Epithelial cell of proximal tubule (primary cell): Measurements from ENCODE around the gene PYM1. TPM values are rescaled to one million over a fixed set of nuclear protein-coding genes. Genes with fewer than 3 reads are reported as not detected.

Experiments used
- DNase-seq: peaks from one replicate; pipeline ENCODE4 v3.0.0-alpha.2; 2011; ENCODE audit warnings: low read depth
- H3K4me3 ChIP-seq: 2 replicates; pipeline ENCODE4 v1.5.1; 2011; ENCODE audit warnings: low read depth, mild to moderate bottlenecking, low read length
- total RNA-seq: library from RNA; depleted of rRNA; stranded (reverse); fragments of >200 nt; gene quantifications from 2 replicates; pipeline ENCODE4 v1.2.3, GENCODE V29; 2015
- TF ChIP-seq, protein P1 (sequence below): conservative IDR thresholded peaks from 2 replicates; pipeline ENCODE4 v1.5.1; 2012; ENCODE audit warnings: low read depth, mild to moderate bottlenecking, low read length

PYM1 gene
- total RNA-seq, 1 donor from 2014 or later = 56.0 TPM

DNA sequence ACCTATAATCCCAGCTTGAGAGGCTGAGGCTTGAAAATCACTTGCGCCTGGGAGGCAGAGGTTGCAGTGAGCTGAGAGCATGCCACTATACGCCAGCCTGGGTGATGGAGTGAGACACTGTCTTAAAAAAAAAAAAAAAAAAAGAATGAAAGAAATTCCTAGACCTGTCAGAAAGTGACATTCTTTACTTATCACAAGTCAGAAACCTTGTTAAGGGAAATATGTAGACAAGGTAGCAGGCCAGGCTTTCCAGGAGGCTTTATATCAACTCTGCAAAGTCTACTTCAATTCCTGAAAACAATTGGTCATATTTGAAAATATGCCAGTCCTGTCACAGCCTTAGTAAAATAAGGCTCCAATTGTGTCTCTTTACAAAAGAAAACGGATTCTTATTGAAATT, 65.8 kb downstream of the PYM1 start:
- H3K4me3 ChIP-seq = no peak overlapping the region
- no peak for DNase-seq
- TF ChIP-seq, protein P1, sequence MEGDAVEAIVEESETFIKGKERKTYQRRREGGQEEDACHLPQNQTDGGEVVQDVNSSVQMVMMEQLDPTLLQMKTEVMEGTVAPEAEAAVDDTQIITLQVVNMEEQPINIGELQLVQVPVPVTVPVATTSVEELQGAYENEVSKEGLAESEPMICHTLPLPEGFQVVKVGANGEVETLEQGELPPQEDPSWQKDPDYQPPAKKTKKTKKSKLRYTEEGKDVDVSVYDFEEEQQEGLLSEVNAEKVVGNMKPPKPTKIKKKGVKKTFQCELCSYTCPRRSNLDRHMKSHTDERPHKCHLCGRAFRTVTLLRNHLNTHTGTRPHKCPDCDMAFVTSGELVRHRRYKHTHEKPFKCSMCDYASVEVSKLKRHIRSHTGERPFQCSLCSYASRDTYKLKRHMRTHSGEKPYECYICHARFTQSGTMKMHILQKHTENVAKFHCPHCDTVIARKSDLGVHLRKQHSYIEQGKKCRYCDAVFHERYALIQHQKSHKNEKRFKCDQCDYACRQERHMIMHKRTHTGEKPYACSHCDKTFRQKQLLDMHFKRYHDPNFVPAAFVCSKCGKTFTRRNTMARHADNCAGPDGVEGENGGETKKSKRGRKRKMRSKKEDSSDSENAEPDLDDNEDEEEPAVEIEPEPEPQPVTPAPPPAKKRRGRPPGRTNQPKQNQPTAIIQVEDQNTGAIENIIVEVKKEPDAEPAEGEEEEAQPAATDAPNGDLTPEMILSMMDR = no peak

DNA sequence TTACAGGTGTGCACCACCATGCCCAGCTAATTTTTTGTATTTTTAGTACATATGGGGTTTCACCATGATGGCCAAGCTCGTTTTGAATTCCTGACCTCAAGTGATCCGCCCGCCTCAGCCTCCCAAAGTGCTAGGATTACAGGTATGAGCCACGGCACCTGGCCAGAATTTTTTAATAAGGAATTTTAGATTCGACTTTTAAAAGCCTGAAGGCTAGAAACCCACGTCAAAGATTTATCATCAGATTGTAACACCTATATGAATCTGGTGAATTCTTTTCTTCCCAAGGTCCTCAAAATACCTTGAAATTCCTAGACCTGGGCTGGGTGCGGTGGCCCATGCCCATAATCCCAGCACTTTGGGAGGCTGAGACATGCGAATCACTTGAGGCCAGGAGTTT, 66.3 kb downstream of the PYM1 start:
- H3K4me3 ChIP-seq = no peak overlapping the region
- no peak for DNase-seq
- TF ChIP-seq, protein P1 = no peak

DNA sequence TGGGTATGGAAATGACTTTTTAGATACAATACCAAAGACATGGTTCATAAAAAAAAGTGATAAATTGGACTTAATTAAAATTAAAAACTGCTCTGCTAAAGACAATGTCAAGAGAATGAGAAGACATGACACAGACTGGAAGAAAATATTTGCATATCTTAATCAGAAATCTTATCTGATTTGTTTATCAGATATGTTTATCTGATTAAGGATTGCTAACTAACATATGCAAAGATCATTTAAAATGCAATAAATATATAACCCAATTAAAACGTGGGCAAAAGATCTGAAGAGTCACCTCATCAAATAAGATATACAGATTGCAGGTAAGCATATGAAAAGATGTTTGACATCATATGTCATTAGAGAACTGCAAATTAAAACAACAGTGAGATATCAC, 75.0 kb downstream of the PYM1 start:
- DNase-seq = no peak
- TF ChIP-seq, protein P1 = no peak

More for the DNA sequence above, 75.0 kb downstream of the PYM1 start:
- H3K4me3 ChIP-seq = no peak overlapping the region

Other genes starting within 250 kb of the PYM1 start
- gene ITGA7, start 220.0 kb downstream of the PYM1 start, total RNA-seq = 3.8 and 7.7 TPM in 2 replicates
- 157 and 187 TPM in 2 replicates for gene BLOC1S1, start 211.8 kb downstream of the PYM1 start, total RNA-seq
- gene RDH5, start 207.5 kb downstream of the PYM1 start, total RNA-seq = 2.3 and 2.5 TPM in 2 replicates
- gene CD63, start 198.9 kb downstream of the PYM1 start, total RNA-seq = 758 and 1,095 TPM in 2 replicates
- gene GDF11, start 184.8 kb downstream of the PYM1 start, total RNA-seq = 2.8 and 8.5 TPM in 2 replicates
- gene SARNP, start 110.2 kb downstream of the PYM1 start, total RNA-seq = 155 and 203 TPM in 2 replicates
- gene ORMDL2, start 109.9 kb downstream of the PYM1 start, total RNA-seq = 40.5 and 47.1 TPM in 2 replicates
- gene DNAJC14, start 98.3 kb downstream of the PYM1 start, total RNA-seq = 24.7 and 41.5 TPM in 2 replicates
- gene MMP19, start 85.0 kb downstream of the PYM1 start, total RNA-seq = 1.2 and 1.3 TPM in 2 replicates
- 44.3 and 272 TPM in 2 replicates for gene DGKA, start 3.3 kb upstream of the PYM1 start, total RNA-seq
- 1.4 and 3.7 TPM in 2 replicates for gene PMEL, start 38.1 kb upstream of the PYM1 start, total RNA-seq
- gene CDK2, start 38.9 kb upstream of the PYM1 start, total RNA-seq = 62.0 and 81.2 TPM in 2 replicates
- gene RAB5B, start 46.2 kb upstream of the PYM1 start, total RNA-seq = 50.1 and 61.5 TPM in 2 replicates
- 12.9 and 15.7 TPM in 2 replicates for gene SUOX, start 69.4 kb upstream of the PYM1 start, total RNA-seq
- 0.94 and 3.1 TPM in 2 replicates for gene IKZF4, start 93.1 kb upstream of the PYM1 start, total RNA-seq
- gene RPS26, start 114.0 kb upstream of the PYM1 start, total RNA-seq = 3,534 and 3,636 TPM in 2 replicates
- 14.3 and 24.2 TPM in 2 replicates for gene ERBB3, start 152.3 kb upstream of the PYM1 start, total RNA-seq
- gene PA2G4, start 176.7 kb upstream of the PYM1 start, total RNA-seq = 230 and 332 TPM in 2 replicates
- 3,901 and 5,792 TPM in 2 replicates for gene RPL41, start 188.7 kb upstream of the PYM1 start, total RNA-seq
- 1.8 and 2.7 TPM in 2 replicates for gene ZC3H10, start 190.4 kb upstream of the PYM1 start, total RNA-seq
- 384 and 464 TPM in 2 replicates for gene ESYT1, start 200.4 kb upstream of the PYM1 start, total RNA-seq
- 119 and 133 TPM in 2 replicates for gene MYL6B, start 224.7 kb upstream of the PYM1 start, total RNA-seq
- gene MYL6, start 230.5 kb upstream of the PYM1 start, total RNA-seq = 3,822 and 3,955 TPM in 2 replicates